HG03159 (cell line): ENCODE data around the gene ABL1.

Source experiments
- ATAC-seq: cut with Tn5 transposase; IDR thresholded peaks from one replicate; pipeline ENCODE4 v1.9.1; 2021; ENCODE audit warnings: mild to moderate bottlenecking, moderate library complexity; ENCODE audit not compliant: unreplicated experiment

The ABL1 gene

GRCh38 chr9:130870491-130871381 lies 35.7 kb downstream of the ABL1 start:
- ATAC-seq = peak; percentile 70

- ATAC-seq = no peak
Observed at GRCh38 chr9:130871395-130872062, 36.5 kb downstream of the ABL1 start.

- ATAC-seq = no peak
Observed at GRCh38 chr9:130872093-130872492, 37.0 kb downstream of the ABL1 start.

- ATAC-seq = no peak
Observed at GRCh38 chr9:130872508-130872907, 37.5 kb downstream of the ABL1 start.

- ATAC-seq = no peak
Observed at GRCh38 chr9:130872912-130873503, 38.0 kb downstream of the ABL1 start.

GRCh38 chr9:130873966-130874365 lies 38.9 kb downstream of the ABL1 start:
- no peak for ATAC-seq

GRCh38 chr9:130874783-130875182 lies 39.7 kb downstream of the ABL1 start:
- ATAC-seq = no peak

GRCh38 chr9:130877300-130877699 lies 42.2 kb downstream of the ABL1 start:
- no peak for ATAC-seq

- no peak for ATAC-seq
Observed at GRCh38 chr9:130878295-130878694, 43.2 kb downstream of the ABL1 start.

GRCh38 chr9:130879863-130880411 lies 44.9 kb downstream of the ABL1 start:
- ATAC-seq = no peak

- no peak for ATAC-seq
Observed at GRCh38 chr9:130880599-130881220, 45.7 kb downstream of the ABL1 start.

- ATAC-seq = no peak
Observed at GRCh38 chr9:130881516-130881915, 46.5 kb downstream of the ABL1 start.

- ATAC-seq = no peak
Observed at GRCh38 chr9:130882696-130883225, 47.7 kb downstream of the ABL1 start.

- ATAC-seq = no peak
Observed at GRCh38 chr9:130883479-130883878, 48.4 kb downstream of the ABL1 start.

GRCh38 chr9:130884111-130884531 lies 49.1 kb downstream of the ABL1 start:
- ATAC-seq = no peak

GRCh38 chr9:130884542-130885483 lies 49.8 kb downstream of the ABL1 start:
- no peak for ATAC-seq

- ATAC-seq = no peak
Observed at GRCh38 chr9:130885484-130886375, 50.7 kb downstream of the ABL1 start.

- no peak for ATAC-seq
Observed at GRCh38 chr9:130886981-130887380, 51.9 kb downstream of the ABL1 start.
